ENCODE results near the gene TSPEAR. TPM values are rescaled to one million over a fixed set of nuclear protein-coding genes. Genes with fewer than 3 reads are reported as not detected.

The TSPEAR gene
- total and polyA plus RNA-seq, 3 donors from 2014 or later: 0.53 to 0.62 (median 0.55) TPM

GRCh38 chr21:44514218-44514520, 197.2 kb downstream of the TSPEAR start:
- intact Hi-C loops (cut with DNase I; ENCODE audit: low total_unique reads): loop anchor here (10.0 kb wide), 1 partner anchor 281 kb away; no protein-coding TSS in a partner anchor
- no peak for DNase-seq
- Histone ChIP-seq H3K27ac (no peak overlapping the region), H3K27me3 (no peaks in the 10 kb centered on the region), H3K9me3 (no peaks in the 10 kb centered on the region), H3K36me3 (ENCODE audit: low read depth, missing control alignments) (no peaks in the 10 kb centered on the region), H3K4me1 (no peaks in the 10 kb centered on the region), H3K4me3 (no peak overlapping the region)
- TF ChIP-seq POLR2A (IDR thresholded peaks at IDR 0.05) (no peak), CTCF (IDR thresholded peaks at IDR 0.05) (no peak)
- 84 to 95% methylated on average over 7 of the region's 7 CpGs for WGBS, 2 donors

DNA sequence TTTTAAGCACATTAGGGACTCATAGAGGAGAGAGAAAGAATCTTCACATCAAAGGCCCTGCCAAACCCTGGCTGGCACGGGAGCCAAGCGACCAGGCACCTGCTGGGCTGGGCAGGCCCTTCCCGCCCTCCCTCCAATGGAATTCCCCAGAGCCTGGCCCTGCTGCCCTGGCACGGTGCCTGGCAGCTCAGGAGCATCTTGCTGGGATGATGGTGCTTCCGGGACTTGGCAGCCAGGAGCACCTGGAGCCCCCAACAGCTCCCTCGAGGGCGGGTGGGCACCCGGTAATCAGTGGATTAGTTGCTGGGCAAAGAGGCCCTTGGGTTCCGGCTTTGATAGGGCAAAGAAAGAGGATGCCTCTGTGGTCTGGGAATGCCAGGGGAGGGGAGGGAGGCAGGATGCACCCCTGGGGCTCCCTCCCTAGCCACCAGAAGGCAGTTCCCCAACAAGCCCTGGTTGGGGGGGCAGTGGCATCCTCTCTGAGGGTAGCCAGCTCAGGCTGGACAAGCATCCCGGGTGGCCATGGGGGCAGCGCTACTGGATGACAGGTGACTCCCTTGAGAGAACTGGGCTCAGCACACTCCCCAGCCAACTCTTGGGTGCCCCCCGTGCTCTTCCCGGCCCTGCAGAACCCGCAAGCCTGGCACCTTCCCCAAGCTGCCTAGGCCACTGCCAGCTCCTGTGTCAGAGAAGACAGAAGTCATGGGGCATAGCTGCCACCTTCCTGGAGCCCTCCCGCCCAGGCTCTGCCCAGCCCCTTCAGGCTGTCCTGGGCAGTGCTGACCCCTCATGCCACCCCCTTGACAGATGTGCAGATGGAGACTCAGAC, 197.8 kb downstream of the TSPEAR start:
- Histone ChIP-seq H3K4me1 (no peaks in the 10 kb centered on the region), H3K27ac (no peak overlapping the region), H3K4me3 (no peak overlapping the region), H3K27me3 (no peaks in the 10 kb centered on the region), H3K9me3 (no peaks in the 10 kb centered on the region), H3K36me3 (ENCODE audit: low read depth, missing control alignments) (no peaks in the 10 kb centered on the region)
- intact Hi-C loops (cut with DNase I; ENCODE audit: low total_unique reads): loop anchor here (10.0 kb wide), 1 partner anchor 281 kb away; no protein-coding TSS in a partner anchor
- WGBS, 2 donors: 82 to 83% methylated on average over 8 to 15 of the region's 15 CpGs
- TF ChIP-seq POLR2A (IDR thresholded peaks at IDR 0.05) (no peak), CTCF (IDR thresholded peaks at IDR 0.05) (no peak)
- DNase-seq: no peak

DNA sequence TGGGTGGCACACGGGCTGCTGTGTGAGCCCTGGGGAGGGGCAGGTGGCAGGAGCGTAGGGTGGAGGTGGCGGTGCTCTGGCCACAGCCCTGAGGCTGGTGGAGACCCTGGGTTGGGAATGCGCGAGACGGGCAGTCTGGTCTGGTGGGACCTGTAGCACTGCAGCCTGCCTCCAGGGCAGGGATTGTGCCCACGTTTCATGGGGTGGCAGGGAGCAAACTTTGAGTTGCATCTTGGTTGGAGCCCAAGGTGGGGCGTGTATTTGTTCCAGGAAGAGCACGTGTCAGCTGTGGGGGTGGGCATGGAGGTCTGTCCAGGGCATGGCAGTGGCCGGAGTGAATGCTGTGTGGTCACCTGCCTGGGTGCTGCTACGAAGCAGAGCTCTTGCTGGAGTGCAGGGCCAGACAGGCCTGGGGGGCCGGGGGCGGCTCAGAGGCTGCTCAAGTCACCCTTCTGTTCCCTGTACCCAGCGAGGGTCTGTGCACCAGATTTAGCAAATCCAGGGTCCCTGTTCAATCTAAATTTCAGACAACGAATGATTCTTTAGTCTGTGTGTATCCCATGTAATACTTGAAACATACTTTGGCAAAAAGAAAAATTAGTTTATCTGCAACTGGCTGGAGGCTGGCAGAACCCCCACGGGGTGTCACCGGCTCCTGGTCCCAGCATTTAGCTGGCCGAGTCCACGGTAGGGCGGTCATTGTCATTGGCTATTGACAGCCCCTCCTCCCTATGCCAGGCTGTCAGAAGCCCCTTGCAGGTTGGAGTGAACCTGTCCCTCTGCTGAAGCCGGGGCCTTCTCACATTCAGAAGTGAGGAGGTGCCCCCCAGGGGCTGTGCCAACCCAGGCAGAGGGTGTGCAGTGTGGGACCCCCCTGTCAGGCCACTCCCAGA, 198.6 kb downstream of the TSPEAR start:
- Histone ChIP-seq H3K36me3 (ENCODE audit: low read depth, missing control alignments) (no peaks in the 10 kb centered on the region), H3K4me3 (no peak overlapping the region), H3K27ac (no peak overlapping the region), H3K27me3 (no peaks in the 10 kb centered on the region), H3K4me1 (no peaks in the 10 kb centered on the region), H3K9me3 (no peaks in the 10 kb centered on the region)
- intact Hi-C loops (cut with DNase I; ENCODE audit: low total_unique reads): loop anchor here (10.0 kb wide), 1 partner anchor 282 kb away; no protein-coding TSS in a partner anchor
- TF ChIP-seq CTCF (IDR thresholded peaks at IDR 0.05) (no peak), POLR2A (IDR thresholded peaks at IDR 0.05) (no peak)
- WGBS, 2 donors: 84 to 87% methylated on average over 12 to 21 of the region's 21 CpGs
- no peak for DNase-seq

DNA sequence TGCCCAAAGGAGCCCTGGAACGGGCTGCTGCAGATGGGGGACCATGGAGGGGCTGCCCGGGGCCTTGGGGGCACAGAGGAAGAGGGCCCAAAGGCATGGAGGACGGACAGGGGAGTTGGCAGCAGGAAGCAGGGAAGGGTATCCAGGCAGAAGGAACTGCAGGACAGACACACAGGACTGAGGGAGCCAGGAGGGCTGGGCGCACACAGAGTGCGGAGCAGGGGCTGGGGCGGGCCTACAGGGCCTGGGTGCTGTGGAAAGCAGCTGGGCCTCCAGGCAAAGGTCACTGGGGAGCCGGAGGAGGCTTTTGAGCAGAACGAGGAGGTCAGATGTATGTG, 199.5 kb downstream of the TSPEAR start:
- intact Hi-C loops (cut with DNase I; ENCODE audit: low total_unique reads): loop anchor here (10.0 kb wide), 1 partner anchor 283 kb away; no protein-coding TSS in a partner anchor
- no peak for TF ChIP-seq POLR2A (IDR thresholded peaks at IDR 0.05)
- H3K4me1 ChIP-seq: no peaks in the 10 kb centered on the region
- H3K4me3 ChIP-seq: no peak overlapping the region
- 76 to 82% methylated on average over 6 to 8 of the region's 8 CpGs for whole genome bisulfite sequencing, 2 donors
- H3K27ac ChIP-seq: no peak overlapping the region
- H3K9me3 ChIP-seq: no peaks in the 10 kb centered on the region
- no peak for DNase-seq
- no peaks in the 10 kb centered on the region for H3K36me3 ChIP-seq (ENCODE audit: low read depth, missing control alignments)
- H3K27me3 ChIP-seq: no peaks in the 10 kb centered on the region

All from testis (tissue), 3 donors.